ENCODE data around the gene ZDHHC3.

ZDHHC3 gene, protein sequence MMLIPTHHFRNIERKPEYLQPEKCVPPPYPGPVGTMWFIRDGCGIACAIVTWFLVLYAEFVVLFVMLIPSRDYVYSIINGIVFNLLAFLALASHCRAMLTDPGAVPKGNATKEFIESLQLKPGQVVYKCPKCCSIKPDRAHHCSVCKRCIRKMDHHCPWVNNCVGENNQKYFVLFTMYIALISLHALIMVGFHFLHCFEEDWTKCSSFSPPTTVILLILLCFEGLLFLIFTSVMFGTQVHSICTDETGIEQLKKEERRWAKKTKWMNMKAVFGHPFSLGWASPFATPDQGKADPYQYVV

DNA sequence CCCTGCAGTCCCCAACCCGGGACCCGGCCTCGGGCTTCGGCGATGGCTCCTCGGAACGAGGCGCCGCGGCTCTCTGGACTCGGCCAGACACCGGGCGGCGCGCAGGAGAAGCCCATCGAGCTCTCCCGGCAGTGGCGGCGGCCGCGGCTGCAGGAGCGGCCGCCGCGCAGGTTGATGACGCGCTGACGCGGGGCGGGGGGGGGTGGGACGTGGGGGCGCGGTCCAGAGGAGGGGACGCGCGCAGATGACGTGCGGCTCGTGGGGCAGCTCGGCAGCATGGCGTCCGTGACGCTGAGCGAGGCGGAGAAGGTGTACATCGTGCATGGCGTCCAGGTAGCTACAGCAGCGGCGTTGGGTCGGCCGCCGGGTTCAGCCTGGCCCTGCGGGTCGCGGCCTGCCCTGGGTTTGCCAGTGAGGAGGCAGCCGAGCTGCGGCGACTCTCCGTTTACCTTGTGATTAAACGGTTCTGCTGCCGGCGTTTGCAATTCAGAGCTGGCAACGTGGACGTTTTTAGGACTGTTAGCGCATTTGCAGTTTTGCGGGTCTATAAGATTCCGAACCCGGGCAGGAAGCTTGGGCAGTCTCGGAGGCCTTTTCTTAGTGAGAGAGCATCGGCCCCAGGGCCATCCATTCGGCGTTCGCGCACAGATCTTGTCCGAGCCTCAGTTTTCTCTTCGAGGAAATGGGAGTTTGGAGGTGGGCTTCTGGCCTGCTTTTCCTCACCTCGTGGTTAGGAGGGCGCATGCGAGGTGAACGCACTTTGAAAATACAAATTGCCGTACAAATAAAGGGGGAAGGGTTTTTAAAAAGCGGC is at the start of gene ZDHHC3, which contains the start of gene EXOSC7:
Gene ZDHHC3 (minus strand): TSS at position 173 of the 814 bp plus-strand sequence. CDS start 16,738 bp downstream, outside the sequence.
Gene EXOSC7 (plus strand): TSS at position 243 of the 814 bp plus-strand sequence. CDS start 34 bp downstream, at position 277.
- DNase-seq (ENCODE audit: low spot score): peak; percentile 84

DNA sequence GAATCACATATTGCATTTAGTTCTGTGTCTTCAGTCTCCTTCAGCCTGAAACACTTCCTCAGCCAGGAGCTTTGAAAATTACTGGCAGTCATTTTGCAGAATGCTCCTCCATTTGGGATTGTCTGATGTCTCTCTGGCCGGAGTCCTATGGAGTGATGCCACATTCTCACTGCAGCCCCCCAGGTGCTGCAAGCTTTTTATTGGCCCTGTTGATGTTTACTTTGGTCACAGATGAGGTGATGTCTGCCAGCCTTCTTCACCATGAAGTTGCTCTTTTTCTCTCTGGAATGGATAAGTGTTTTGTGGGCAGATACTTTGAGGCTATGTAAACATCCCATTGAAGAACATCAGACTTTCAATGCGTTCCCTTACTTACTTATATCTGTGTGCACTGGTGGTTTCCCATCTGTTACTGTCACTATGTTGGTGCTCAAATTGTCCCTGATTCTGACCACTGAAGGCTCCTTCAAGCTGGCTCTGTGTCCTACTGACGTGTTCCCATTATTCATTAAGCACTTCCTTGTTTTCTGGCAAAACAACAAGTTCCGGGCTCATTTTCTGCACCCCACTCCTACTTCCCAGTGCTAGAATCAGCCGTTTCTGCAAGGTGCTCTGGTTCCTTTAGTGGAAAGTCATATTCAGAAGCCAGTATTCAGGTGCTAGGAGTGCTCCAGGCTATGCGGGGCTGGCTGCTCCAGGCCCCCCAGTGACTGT is 48.7 kb upstream of the ZDHHC3 start:
- no peak for DNase-seq (ENCODE audit: low spot score)

DNA sequence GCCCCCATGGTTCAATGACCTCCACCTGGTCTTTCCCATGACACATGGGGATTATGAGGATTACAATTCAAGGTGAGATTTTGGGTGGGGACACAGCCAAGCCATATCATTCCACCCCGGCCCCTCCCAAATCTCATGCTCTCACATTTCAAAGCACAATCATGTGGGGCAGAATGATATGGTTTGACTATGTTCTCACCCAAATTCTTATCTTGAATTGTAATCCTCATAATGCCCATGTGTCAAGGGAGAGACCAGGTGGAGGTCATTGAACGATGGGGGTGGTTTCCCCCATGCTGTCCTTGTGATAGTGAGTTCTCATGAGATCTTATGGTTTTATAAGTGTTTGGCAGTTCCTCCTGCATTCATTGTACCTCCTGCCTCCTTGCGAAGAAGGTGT is 47.7 kb upstream of the ZDHHC3 start:
- DNase-seq (ENCODE audit: low spot score): no peak

- DNase-seq (ENCODE audit: low spot score): no peak
Observed at GRCh38 chr3:45021524-45022297, 45.7 kb upstream of the ZDHHC3 start.

- DNase-seq (ENCODE audit: low spot score): no peak
Observed at GRCh38 chr3:45020534-45020933, 44.6 kb upstream of the ZDHHC3 start.

- no peak for DNase-seq (ENCODE audit: low spot score)
Observed at GRCh38 chr3:45017821-45018220, 41.8 kb upstream of the ZDHHC3 start.

DNA sequence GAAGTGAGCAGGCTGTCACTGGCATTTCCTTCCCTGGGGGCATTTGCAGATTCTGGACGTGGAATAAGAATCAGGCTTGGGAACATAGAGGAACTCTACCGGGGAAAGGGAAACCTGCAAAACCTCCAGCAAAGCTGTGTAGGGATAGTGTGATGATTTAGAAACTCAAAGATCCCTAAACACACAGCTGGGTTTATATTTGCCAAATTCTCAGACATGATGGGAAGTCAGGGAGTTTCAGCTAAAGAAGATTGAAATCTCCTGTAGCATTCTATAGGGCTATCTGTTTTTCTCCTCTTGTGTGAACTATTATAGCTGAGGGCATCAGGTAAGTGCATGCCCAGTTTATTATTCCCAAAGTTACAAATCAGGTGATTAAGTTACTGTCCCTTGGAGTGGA is 40.9 kb upstream of the ZDHHC3 start:
- DNase-seq (ENCODE audit: low spot score): no peak

DNA sequence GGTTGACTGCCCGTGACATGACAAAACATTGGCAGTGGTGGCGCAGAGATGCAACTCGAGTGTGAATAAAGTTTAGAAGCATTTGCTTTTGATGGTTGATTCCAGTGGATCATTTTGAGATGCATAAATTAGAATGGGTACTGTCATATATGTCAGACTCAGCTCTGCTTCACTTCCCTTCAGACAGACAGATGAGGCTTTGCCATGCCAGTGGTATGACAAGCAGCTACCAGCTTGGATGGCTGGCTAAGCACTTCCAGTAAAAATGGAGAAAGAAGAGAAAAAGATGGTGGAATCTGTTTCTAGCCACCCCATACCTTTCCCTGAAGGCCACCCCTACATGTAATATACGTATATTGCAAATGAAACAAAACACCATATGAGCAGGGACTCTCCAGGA is 36.6 kb upstream of the ZDHHC3 start:
- DNase-seq (ENCODE audit: low spot score): no peak

GRCh38 chr3:45011756-45012508 is 36.0 kb upstream of the ZDHHC3 start:
- no peak for DNase-seq (ENCODE audit: low spot score)

- no peak for DNase-seq (ENCODE audit: low spot score)
Observed at GRCh38 chr3:45010811-45011333, 34.9 kb upstream of the ZDHHC3 start.

DNA sequence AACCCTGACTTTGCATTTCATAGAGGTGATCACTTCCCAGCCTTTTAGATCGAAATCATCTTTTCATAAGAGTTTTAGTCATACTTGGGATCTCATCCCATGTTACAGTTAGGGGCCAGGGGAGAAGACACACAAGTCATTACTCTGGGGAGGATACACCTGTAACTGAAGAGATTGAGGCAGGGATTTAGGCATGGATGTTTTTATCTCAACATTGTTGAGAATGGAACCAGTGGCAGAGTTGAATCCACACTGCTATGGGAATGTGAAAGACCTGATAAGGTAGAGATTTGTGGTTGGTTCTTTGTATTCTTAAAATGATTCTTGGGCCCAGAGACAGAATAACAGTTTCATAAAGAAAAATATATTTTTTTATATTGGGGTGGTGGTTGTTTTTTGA is 33.9 kb upstream of the ZDHHC3 start:
- no peak for DNase-seq (ENCODE audit: low spot score)

GRCh38 chr3:45008117-45008516 is 32.1 kb upstream of the ZDHHC3 start:
- DNase-seq (ENCODE audit: low spot score): no peak

DNA sequence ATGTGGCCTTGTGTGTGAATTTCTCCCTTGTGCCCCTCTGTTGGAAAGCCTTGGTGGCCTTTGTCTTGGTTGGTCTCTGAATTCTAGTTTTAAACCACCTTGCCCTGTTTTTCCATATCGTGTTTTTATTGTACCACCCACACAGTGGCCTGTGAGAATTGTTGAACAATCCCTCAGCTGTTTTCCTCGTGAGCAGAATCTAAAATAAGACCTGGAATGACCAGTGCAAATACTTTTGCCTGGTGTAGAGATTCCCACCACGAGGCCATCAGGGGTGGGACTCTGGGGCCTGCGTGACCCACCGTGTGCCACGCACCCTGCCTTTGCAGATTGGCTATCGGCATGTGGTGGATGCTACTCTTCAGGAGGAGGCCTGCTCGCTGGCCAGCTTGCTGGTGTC is 31.1 kb upstream of the ZDHHC3 start:
- DNase-seq (ENCODE audit: low spot score): no peak

DNA sequence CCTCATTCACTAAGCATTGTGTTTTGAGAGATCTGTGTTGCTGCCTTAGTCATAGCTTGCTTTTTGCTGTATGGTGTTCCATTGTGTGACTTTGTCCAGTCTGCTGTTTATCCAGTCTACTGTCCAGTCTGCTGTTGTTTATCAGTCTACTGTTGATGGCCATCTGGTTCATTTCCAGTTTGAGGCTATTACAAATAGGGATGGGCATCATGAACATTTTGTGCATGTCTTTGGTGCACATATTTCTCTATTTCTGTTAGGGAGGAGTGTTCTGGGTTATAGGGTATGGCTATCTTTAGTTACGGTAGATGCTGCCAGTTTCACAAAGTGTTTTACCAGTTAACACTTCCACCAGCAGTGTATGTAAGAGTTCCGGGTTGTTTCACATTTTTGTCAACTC is 27.9 kb upstream of the ZDHHC3 start:
- DNase-seq (ENCODE audit: low spot score): no peak

DNA sequence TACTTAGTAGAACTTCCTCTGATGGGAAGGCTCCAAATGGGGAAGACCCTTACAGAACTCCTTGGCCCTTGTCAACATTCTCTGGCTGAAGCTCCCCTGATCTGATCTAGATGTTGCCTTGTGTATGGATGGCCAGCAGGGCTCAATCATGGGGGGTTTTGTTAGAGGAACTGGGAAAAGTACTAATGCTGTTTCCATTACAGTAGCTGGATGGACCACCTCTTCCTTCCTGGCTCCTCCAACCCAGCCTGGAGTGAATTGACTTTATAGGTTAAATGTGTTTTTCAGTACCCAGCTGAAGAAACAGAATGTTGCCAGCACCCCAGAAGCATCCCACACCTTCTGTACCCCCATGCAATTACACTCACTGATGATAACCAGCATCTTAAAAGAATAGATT is 27.4 kb upstream of the ZDHHC3 start:
- no peak for DNase-seq (ENCODE audit: low spot score)

GRCh38 chr3:45002720-45003119 is 26.7 kb upstream of the ZDHHC3 start:
- no peak for DNase-seq (ENCODE audit: low spot score)

- no peak for DNase-seq (ENCODE audit: low spot score)
Observed at GRCh38 chr3:45002139-45002660, 26.2 kb upstream of the ZDHHC3 start.

DNA sequence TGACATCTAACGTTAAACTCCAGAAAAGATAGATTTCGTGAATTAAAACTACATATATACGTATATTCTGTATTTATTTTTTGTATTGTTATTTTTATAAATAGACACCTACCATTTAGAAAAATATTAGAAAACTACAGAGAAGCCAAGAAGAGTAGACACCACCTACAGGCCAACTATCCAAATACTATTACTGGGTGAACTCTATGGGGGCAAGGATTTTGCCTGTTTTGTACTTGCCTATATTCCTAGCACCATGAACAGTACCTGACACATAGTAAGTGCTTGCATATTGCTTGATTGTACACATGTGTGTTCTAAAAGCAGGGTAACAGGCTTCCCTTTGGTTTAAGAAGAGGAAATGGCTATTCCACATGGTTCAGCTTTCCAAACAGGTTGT is 25.8 kb upstream of the ZDHHC3 start:
- DNase-seq (ENCODE audit: low spot score): no peak

DNA sequence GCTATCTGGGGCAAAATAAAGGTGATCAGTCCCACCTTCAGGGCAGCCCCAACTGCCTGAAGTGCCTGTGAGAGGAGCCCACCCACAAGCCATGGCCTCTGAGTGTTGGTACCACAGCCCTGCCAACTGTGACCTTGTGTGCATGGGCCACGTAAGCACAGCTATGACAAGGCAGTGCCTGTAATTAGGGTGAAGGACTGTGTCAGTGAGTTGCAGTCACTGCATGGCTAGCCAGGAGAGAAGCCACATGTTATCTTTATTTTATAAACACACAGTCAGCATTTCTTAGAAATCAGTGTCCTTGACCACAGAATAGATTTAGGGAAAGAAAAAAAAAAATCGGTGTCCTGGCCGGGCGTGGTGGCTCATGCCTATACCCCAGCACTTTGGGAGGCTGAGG is 24.8 kb upstream of the ZDHHC3 start:
- DNase-seq (ENCODE audit: low spot score): no peak

- DNase-seq (ENCODE audit: low spot score): no peak
Observed at GRCh38 chr3:44999782-45000181, 23.8 kb upstream of the ZDHHC3 start.

GRCh38 chr3:44996556-44996969 is 20.6 kb upstream of the ZDHHC3 start:
- DNase-seq (ENCODE audit: low spot score): no peak

Data from SW480 (cell line).